Fibroblast of lung (primary cell): ENCODE results near the gene NTN3.

Experiments used
- EZH2 ChIP-seq: IDR thresholded peaks from 2 replicates; pipeline ENCODE4 v1.5.1; 2012; ENCODE audit warnings: low read length, control low read depth, mild to moderate bottlenecking; ENCODE audit errors: missing control alignments
- TF ChIP-seq, protein P1 (sequence below), 2 donors: IDR thresholded peaks in 1 of 2; conservative IDR thresholded peaks in 1 of 2; 1 replicate in 1 of 2; 2 replicates in 1 of 2; pipeline ENCODE4 v1.5.1; 2011 to 2012; ENCODE audit warnings: low read length in 2 of 2, control low read depth in 1 of 2, inconsistent platforms in 1 of 2, low read depth in 1 of 2, mild to moderate bottlenecking in 1 of 2

DNA sequence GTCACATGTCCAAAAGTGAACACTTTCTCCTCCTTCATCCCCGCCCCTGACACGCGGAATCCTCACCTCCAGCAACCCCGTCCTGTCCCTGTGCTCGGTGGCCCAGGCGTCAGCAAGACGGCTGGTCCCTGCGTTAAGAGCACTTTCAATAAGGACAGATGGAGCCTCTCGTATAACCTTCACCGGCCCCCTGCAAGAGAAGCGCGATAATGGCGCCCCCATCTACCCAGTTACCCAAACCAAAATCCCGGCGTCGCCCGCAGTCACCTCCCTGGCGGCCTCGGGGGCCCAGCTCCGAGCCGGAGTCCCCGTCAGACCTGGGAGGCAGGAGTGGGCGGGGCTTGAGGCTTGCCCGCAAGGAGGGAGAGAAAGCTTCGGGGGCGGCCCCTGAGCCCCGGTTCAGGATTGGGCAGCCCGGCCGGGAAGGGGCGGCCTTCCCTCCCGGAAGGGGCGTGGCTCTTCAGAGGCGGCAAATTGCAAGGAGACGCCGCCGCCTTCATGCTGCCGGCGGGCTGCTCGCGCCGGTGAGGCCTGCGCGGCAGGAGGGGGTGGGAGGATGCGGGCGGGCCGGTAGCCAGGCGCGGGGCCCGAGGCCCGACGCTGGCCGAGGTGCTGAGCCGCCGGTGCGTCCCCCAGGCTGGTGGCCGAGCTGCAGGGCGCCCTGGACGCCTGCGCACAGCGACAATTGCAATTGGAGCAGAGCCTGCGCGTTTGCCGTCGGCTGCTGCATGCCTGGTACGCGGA is 11.3 kb upstream of the NTN3 start, which contains the start of gene TEDC2:
- TF ChIP-seq, protein P1, sequence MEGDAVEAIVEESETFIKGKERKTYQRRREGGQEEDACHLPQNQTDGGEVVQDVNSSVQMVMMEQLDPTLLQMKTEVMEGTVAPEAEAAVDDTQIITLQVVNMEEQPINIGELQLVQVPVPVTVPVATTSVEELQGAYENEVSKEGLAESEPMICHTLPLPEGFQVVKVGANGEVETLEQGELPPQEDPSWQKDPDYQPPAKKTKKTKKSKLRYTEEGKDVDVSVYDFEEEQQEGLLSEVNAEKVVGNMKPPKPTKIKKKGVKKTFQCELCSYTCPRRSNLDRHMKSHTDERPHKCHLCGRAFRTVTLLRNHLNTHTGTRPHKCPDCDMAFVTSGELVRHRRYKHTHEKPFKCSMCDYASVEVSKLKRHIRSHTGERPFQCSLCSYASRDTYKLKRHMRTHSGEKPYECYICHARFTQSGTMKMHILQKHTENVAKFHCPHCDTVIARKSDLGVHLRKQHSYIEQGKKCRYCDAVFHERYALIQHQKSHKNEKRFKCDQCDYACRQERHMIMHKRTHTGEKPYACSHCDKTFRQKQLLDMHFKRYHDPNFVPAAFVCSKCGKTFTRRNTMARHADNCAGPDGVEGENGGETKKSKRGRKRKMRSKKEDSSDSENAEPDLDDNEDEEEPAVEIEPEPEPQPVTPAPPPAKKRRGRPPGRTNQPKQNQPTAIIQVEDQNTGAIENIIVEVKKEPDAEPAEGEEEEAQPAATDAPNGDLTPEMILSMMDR (conservative IDR thresholded peaks at IDR 0.05 in 1 of 2, IDR thresholded peaks at IDR 0.05 in 1 of 2; ENCODE audit: low read depth in 1 of 2, low read length in 2 of 2) = no peak
- TF ChIP-seq EZH2 = no peak
